HG03108 (cell line): ENCODE results near the gene FABP7.
"Not testable (repeated sequence)": the region's sequence is repeated elsewhere in the genome, so short reads cannot be mapped to it uniquely, and the experiment has no call there.

Experiments used
- ATAC-seq: cut with Tn5 transposase; IDR thresholded peaks from one replicate; pipeline ENCODE4 v1.9.1; 2021; ENCODE audit warnings: moderate library complexity; ENCODE audit not compliant: unreplicated experiment

FABP7 gene

DNA sequence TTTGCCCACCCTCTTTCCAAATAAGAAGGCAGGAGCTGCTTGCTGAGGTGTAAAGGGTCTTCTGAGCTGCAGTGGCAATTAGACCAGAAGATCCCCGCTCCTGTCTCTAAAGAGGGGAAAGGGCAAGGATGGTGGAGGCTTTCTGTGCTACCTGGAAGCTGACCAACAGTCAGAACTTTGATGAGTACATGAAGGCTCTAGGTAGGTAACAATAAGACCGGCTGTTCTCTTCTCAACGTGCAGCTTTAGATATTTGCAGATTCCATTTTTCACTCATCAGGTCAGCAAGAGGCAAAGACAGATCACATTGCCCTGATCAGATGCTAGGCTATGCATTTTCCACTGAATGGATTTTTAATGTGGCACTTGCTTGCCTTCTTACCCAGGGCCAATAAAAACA is at the start of gene FABP7:
TSS of gene FABP7 (plus strand) at position 50 of the 400 bp plus-strand sequence. CDS start at position 129, 79 bp downstream.
- no peak for ATAC-seq

DNA sequence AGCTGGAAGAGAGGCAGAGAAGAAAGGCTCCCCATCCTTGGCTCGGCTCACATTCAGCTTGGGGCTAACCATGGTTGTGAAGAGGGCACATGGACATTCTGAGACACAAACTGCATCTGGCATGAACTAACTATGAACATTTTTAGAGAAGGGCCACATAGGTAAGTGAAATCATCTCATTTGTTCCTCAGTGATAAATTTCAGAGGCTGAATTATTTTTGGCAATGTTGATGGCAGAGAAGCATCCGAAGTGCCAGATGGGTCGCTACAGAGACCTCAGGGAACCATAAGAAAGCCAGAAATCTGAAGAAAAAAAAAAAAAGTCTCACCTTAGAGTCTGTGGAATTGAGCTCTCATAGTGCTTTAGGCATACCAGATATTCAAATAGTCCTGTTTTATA is 49.2 kb upstream of the FABP7 start:
- no peak for ATAC-seq

DNA sequence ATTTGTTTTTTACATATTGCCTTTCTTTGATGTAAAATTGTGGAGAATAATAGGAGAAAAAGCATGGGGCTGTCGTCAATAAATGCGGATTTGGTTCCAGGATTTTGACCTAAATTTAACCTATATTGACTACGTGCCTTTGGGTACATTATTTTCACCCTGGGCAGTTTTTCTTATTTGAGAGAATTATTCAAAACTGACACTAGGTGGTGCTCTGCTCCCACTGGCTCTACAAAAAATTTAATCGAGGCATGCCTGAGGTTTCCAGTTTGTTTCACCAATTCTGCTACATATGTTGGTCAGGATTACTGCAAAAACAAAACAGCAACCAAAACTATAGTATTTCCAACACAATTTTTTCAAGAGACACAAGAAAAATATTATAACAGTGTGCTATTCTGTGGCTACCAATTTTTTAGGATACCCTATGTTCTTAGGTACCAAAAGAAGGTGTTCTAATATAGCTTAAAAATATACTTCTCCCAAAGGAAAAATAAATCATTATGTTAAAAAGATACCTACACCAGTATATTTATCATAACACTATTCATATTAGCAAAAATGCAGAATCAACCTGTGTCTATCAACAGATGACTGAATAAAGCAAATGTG is 48.6 kb upstream of the FABP7 start:
- no peak for ATAC-seq

DNA sequence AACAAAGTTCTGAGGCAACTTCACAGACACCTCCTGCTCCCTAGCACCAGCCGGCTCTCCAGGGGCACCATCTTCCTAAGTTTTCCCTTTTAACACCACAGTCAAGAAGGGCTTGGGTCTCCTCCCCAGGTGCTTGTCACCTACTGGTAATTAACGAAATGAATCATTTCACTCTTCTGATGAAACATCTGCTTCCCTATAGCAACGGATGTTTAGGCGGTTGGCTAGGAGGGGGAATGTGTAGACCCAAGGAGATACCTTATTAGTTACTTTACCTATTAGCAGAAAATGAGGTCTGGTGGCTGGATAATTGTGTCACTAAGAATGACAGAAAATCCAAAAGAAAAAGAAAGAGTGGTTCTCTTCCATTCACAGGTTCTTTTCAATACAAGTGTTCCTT is 46.3 kb upstream of the FABP7 start:
- ATAC-seq, result no peak

DNA sequence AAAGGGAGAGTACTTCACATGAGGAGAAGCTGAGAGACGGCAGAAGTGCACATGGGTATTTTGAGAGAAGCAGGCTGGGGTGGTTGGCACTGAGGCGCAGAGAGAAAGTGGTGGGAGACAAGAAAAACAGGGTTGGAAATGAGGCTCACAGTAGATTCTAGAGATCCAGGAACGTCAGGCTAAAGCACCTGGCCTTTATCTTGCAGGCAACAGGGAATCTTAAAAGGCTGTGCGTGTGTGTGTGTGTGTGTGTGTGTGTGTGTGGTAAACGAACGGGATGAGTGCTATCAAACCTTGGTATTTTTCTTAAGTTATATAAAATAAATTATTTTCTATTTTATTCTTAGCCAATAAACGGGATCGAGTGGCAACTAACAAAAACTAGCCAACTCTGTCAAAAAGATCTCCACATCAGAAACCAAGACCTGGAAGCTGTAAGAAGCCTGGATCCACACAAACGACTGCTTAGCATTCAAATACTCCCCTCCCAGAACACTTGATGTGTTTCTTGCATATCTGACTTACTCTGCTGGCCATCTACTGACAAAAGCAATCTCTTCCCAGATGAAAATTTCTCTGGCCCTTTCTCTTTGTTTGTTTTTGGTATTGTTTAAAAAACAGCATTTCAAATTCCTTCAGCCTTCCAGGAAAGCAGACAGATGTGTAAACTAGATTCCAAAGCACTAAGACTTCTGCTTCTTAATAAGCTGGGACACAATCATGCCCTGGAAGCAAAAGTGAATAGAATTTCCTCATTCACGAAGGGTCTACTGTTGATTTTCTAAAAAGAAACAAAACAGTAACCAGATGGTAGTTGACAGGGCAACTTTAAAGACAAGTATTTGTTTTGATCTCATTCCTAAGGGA is 44.8 kb upstream of the FABP7 start:
- ATAC-seq, result no peak

DNA sequence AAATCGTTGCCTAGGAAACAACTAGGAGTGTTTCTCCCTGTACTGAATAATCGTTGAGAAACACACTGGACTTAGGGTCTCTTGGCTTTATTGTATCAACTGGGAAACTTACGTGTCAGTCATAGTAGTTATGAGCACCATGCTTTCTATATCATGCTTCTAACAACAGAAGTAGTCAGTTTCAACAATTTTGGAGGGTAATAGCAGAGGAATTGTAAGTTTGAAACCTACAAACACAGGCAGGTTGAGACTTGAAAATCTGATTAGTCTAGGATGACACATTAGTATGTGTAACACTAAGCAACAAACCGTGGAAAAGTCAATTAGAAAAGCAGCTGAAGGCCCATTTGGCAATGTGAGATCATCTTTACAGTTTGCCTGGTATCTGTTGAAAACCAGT is 43.9 kb upstream of the FABP7 start:
- ATAC-seq, result no peak

DNA sequence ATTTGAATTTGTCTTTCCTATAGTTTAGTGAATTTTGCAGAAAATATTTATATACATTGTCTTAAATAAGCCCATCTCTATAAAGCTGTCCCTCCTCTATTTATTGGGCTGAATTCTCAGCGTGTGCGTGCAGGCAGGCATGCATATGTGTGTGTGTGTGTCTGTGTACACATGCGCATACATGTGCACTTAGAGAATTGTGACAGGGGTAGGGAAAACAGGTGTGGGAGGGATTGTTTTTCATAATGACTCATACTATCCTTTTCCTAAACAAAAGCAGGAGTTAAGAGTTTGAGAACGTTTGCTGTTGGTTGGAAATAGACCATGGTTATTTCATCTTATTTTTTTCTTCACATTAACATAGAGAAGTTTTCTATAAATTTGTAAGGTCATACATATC is 43.4 kb upstream of the FABP7 start:
- ATAC-seq, result no peak

DNA sequence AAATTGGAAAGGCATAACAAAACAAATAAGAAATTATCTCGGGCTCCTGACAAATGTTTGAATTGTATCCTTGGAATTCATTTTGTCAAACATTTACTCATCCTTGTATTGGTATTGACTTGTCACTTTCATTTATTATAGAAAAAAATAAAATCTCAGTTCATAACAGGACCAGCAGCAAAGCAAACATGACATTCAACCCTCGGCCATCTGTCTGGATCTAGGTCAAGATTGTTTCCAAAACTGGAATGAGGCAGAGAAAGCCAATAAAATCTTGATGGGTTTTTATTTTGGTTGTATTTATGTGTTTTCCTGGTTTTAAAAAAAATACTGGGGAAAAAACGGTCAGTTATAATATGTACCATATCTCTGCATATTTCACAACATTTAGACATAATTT is 42.9 kb upstream of the FABP7 start:
- ATAC-seq, result no peak

DNA sequence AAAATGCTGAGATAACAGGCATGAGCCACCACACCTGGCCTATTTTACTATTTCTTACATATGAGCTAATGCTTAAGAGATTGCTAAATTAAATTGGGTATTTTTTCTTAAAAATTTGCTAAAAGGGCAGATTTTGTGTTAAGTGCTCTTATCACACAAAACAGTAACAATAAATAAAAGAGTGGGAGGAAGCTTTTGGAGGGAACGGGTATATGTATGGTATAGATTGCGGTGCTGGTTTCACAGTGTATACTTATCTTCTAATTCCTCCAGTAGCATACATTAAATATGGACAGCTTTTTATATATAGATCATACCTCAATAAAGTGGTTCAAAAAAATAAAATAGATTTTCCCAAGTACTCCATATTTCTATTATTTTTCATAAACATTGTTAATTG is 39.4 kb upstream of the FABP7 start:
- no peak for ATAC-seq

DNA sequence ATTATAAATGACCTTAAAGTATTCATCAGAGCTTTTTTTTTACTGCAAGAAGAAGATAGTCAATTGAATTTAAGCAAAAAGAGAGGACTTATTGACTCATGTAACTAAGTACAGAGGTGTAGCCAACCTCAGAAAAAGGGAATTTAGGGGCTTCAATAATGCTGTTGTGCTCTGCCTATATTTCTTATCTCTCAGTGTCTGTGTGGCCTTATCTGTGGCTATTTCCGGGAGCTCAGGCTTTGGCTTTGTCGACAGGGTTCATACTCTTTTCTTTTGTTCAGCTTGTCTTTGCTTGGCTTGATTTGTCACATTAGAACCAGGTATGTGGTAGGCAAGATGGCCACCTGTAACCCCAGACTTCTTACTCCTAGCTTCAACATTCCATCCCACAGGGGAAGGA is 38.6 kb upstream of the FABP7 start:
- no peak for ATAC-seq

DNA sequence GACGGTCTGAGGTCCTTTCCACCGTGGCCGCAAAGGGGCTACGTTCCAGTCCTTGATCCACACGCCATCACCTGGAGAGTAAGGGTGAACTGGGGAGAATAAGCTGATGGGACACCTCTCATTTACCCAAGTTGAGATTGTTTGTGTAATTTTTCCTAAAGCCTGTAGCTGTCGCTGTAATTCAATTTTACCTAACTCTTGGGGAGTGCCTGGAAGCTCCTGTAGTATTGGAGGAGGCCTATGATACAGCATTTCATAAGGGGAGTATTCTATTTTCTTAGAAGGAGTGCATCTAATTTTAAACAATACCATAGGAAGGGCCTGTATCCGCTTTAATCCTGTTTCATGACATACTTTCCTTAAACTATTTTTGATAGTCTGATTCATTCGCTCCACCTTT is 35.3 kb upstream of the FABP7 start:
- not testable (repeated sequence) for ATAC-seq

DNA sequence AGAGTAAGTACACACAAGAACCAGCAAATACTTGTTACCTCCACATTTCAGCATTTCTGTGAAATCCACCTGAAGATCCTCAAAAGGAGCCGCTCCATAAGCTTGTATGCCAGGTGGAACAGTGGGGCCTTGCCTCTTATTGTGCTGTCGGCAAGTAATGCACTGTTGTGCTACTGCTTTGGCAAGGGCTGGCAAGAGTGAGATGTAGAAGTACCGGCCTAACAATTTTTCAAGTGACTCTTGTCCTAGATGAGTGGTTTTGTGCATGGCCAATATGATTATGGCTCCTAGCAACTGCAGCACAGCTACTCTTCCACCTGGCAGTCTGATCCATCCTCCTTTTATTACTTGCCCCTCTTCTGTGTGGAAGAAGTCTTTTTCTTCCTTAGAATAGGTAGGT is 34.7 kb upstream of the FABP7 start:
- not testable (repeated sequence) for ATAC-seq

DNA sequence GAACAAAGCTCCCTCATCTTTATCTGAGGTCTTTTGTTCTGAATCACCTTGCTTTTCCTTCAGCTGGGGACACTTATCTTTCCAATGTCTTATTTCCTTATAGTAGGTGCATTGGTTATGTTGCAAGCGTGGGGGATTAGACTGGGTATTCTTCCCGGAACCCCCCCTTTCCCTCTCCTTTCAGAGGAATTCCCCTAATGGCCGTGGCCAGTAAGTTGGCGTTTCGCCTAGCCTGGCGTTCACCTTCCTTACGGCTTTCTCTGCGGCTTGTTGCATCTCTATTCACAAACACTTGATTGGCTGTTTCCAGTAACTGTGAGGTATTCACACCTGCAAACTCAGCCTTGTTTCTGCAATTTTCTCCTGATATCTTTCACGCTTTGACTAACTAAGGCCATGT is 32.8 kb upstream of the FABP7 start:
- ATAC-seq, result no peak

DNA sequence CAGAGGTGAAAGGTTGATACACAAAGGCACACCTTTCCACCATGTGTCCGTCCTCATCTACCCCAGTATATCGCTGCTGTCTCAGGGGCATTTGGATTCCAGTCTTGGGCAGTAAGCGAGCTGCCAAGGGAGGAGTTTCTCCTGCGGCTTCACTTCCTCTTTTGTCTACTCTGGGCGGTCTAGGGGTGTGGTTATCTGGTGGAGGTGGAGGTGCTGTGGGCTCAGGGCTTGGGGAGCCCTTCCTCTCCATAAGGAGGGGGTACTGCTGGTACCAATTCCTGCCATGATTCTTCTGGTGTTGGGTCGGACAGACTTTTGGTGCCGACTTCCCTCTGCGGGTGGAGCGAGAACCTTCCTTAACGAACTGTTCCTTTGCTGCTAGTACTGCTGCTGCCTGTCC is 31.9 kb upstream of the FABP7 start:
- no peak for ATAC-seq

DNA sequence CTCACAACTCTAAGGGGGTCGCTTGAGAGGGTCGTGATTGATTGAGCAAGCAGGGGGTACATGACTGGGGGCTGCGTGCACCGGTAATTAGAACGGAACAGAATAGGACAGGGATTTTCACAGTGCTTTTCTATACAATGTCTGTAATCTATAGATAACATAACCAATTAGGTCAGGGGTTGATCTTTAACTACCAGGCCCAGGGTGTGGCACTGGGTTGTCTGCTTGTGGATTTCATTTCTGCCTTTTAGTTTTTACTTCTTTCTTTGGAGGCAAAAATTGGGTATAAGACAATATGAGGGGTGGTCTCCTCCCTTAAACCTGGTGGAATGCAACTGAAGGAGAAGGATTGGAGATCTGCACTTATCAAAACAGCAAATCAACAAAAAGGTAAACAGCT is 30.6 kb upstream of the FABP7 start:
- not testable (repeated sequence) for ATAC-seq

DNA sequence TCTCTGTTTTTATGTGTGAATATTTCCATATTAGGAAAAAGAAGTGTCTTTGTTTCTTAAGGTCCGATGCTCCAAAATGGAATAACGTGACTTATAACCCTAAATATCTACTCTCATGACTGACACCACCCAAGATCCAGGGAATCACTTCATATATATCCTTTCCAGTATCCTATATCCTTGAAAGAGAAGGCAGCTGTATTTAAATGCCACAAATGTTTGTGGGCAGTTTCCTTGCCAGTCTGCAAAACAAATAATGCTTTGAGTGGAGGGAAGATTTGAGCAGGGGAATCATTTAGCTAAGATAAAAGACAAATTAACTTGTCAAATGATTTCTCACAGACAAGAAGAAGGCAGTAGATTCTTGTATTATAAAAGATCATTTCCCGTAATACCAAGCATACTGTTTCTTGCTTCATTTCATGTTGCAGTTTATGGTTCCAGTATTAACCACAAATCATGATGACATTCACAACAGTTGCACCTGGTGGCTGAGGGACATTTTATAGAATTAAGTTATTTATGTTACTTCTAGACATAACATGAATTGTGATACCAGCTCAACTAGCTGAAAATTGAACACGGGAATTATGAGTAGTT is 30.0 kb upstream of the FABP7 start:
- no peak for ATAC-seq

DNA sequence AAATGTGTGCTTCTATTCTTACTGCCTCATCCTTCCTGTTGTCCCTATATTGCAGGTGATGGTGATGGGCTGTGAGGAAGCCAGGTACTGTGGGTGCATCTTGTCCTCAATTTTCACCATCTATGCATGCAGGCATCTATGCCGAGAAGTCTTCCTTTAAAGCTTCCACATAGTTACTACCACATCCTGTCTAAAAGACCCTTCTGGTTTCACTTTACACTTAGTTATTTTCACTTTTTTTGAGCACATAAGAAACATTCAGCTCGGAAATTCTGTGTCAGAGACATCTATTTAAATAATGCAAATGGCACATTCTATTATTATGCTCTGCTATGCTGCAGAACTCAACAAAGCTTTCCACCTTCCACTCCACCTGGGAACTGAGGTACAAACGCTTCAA is 28.2 kb upstream of the FABP7 start:
- peak; percentile 83 for ATAC-seq

DNA sequence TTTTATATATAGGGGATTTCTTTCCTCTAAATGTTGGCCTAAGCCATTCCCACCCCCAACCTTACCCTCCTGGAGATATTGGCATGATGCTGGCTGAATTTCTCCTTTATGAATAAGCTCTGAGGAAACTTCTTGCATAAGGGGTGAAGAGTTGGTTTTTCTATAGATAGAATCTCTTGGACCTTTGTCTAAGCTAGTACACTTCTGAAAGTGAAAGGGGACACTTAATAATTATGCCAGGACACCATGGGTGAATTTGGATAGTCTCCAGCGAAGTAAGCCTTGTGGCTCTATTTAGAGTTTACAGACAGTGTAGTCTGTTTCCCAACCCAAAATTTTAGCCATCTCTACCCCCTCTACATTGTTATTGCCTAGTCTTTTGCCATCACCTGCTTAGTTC is 27.1 kb upstream of the FABP7 start:
- no peak for ATAC-seq

DNA sequence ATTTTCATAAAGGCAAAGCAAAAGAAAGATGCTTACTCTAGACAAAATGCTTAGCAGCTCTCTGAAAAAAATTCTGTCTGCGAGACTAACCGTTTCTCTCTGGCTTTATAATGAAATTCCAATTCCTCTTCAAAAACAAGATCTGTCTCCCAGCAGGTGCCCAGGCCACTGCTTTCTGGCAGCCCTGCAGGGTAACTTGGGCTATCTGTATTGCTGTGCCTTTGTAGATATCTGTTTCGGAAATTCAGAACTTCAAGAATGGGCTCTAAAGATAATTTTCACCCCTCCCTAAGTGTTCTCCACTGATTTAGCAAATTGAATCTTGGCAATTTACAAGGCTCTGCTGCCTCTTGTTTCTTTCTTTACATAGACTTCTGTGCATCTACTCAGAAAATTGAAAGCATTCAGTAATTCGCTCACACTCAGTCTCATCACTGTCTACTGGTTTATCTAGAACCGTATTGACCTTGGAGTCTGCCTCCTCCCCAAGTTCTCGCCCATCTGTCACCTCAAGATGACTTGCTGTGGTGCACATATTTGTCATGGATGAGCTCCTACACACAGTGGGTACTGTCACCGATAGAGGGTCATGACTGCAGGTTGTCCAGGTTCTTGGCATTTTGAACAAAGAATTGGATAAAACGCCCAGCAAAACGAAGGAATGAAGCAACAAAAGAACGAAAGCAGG is 26.4 kb upstream of the FABP7 start:
- ATAC-seq, result no peak

DNA sequence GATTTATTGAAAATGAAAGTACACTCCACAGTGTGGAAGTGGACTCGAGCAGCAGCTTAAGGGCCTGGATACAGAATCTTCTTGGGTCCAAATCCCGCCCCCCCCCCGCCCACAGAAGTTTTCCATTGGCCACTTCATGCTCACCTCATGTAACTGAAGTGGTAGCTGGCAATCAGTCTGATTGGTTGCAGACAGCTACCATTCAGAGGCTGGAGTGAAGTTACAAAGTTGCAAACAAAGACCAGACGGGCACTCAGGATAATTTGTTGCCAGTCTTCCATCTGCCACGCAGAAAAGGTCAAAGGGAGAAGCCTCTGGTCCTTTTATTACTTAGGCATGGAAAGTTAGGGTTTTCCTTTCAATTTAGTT is 25.8 kb upstream of the FABP7 start:
- no peak for ATAC-seq

DNA sequence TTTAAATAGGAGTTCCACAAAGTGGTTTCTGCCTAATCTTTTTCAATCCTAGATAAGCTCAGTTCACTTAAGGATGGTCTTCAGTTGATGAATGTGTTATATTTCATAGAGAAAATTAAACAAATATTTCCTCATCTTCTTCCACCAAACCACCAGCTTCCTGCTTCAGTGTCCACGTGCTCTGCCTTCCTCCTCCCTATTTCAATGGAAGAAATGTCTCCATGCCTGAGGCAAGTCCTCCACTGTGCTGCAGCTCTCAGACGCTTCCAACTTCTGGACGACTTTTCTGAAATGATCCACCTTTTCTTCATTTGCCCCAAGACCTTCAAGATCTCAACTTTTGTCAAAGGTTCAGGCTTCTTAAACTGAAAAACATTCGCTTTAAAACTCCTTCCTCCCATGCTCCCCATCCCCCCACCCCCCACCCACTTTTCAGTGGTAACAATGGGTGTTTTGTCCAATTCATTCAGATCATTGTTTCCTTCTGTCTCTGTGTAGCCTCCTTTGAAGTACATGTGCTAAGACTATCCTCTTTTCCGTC is 25.3 kb upstream of the FABP7 start:
- ATAC-seq, result no peak
